ENCODE measurements around the gene HNRNPH2.

The HNRNPH2 gene

GRCh38 chrX:101442085-101442484 is 34.1 kb downstream of the HNRNPH2 start:
- Histone ChIP-seq H3K4me3 (ENCODE audit: low read length) (no peak overlapping the region), H3K36me3 (ENCODE audit: control insufficient read depth, insufficient read depth, low read length) (peaks cover 2% of the 10 kb centered on the region), H3K27ac (ENCODE audit: low read depth, low read length) (no peak overlapping the region)

DNA sequence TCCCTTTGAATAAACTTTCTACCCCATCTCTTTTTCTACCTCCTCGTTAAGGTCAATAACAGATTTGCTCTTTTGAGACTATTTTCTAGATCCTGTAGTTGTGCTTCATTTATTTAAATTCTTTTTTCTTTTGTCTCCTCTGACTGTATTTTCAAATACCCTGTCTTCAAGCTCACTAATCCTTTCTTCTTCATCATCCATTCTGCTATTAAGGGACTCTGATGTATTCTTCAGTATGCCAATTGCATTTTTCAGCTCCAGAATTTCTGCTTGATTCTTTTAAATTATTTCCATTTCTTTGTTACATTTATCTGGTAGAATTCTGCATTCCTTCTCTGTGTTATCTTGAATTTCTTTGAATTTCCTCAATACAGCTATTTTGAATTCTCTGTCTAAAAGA is 41.3 kb downstream of the HNRNPH2 start:
- H3K4me3 ChIP-seq (ENCODE audit: low read length): no peak overlapping the region
- H3K4me1 ChIP-seq (ENCODE audit: control insufficient read depth, insufficient read depth, low read length): no peaks in the 10 kb centered on the region
- H3K27ac ChIP-seq (ENCODE audit: low read depth, low read length): no peak overlapping the region
- H3K9ac ChIP-seq (ENCODE audit: low read length): no peak overlapping the region
- H3K27me3 ChIP-seq (ENCODE audit: control insufficient read depth, insufficient read depth, low read length): no peaks in the 10 kb centered on the region
- H3K36me3 ChIP-seq (ENCODE audit: control insufficient read depth, insufficient read depth, low read length): no peaks in the 10 kb centered on the region

More at GRCh38 chrX:101442085-101442484, 34.1 kb downstream of the HNRNPH2 start:
- Histone ChIP-seq H3K27me3 (ENCODE audit: control insufficient read depth, insufficient read depth, low read length) (no peaks in the 10 kb centered on the region), H3K9ac (ENCODE audit: low read length) (no peak overlapping the region), H3K4me1 (ENCODE audit: control insufficient read depth, insufficient read depth, low read length) (no peaks in the 10 kb centered on the region)

DNA sequence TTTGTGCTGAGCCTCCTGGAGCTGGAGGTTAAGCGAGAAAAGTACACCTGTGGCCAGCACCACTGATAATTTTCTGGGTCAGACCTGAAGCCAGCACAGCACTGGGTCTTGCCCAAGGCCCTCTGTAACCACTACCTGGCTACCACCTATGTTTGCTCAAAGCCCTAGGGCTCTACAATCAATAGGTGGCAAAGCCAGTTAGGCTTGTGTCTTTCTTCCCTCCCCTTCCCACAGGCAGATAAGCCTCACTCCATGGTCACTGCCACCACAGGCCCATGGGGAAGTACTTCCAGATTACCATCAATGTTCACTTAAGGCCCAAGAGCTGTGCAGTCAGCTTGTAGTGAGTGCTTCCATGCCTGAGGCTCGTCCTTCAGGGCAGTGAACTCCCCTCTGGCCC is 42.1 kb downstream of the HNRNPH2 start:
- Histone ChIP-seq H3K27ac (ENCODE audit: low read depth, low read length) (no peak overlapping the region), H3K36me3 (ENCODE audit: control insufficient read depth, insufficient read depth, low read length) (no peaks in the 10 kb centered on the region), H3K4me3 (ENCODE audit: low read length) (no peak overlapping the region), H3K27me3 (ENCODE audit: control insufficient read depth, insufficient read depth, low read length) (no peaks in the 10 kb centered on the region), H3K4me1 (ENCODE audit: control insufficient read depth, insufficient read depth, low read length) (no peaks in the 10 kb centered on the region), H3K9ac (ENCODE audit: low read length) (no peak overlapping the region)

DNA sequence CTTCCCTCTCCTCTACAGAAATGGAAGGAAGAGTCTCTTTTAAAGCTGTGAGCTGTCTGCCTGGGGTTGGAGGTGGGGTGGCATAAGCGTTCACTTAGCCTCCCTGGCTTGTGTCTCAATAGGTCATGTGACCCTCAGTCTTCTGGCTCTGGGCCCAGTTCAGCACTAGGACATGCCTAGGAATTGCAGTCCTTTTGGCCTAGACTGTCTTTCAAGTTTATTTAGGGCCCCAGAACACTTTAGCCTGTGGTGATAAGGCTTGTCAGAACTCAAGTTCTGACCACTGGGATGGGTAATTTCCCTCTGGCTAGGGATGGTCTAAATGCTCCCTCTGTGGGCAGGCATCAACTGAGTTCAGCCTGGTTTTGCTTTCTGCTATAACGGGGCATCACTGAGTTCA is 42.9 kb downstream of the HNRNPH2 start:
- no peaks in the 10 kb centered on the region for H3K4me1 ChIP-seq (ENCODE audit: control insufficient read depth, insufficient read depth, low read length)
- no peaks in the 10 kb centered on the region for H3K36me3 ChIP-seq (ENCODE audit: control insufficient read depth, insufficient read depth, low read length)
- no peak overlapping the region for H3K27ac ChIP-seq (ENCODE audit: low read depth, low read length)
- no peak overlapping the region for H3K9ac ChIP-seq (ENCODE audit: low read length)
- H3K27me3 ChIP-seq (ENCODE audit: control insufficient read depth, insufficient read depth, low read length): no peaks in the 10 kb centered on the region
- H3K4me3 ChIP-seq (ENCODE audit: low read length): no peak overlapping the region

- H3K27me3 ChIP-seq (ENCODE audit: control insufficient read depth, insufficient read depth, low read length): no peaks in the 10 kb centered on the region
- no peak overlapping the region for H3K9ac ChIP-seq (ENCODE audit: low read length)
- no peaks in the 10 kb centered on the region for H3K36me3 ChIP-seq (ENCODE audit: control insufficient read depth, insufficient read depth, low read length)
- H3K4me3 ChIP-seq (ENCODE audit: low read length): no peak overlapping the region
- H3K4me1 ChIP-seq (ENCODE audit: control insufficient read depth, insufficient read depth, low read length): no peaks in the 10 kb centered on the region
- H3K27ac ChIP-seq (ENCODE audit: low read depth, low read length): no peak overlapping the region
Measured at GRCh38 chrX:101452056-101452455, 44.0 kb downstream of the HNRNPH2 start.

DNA sequence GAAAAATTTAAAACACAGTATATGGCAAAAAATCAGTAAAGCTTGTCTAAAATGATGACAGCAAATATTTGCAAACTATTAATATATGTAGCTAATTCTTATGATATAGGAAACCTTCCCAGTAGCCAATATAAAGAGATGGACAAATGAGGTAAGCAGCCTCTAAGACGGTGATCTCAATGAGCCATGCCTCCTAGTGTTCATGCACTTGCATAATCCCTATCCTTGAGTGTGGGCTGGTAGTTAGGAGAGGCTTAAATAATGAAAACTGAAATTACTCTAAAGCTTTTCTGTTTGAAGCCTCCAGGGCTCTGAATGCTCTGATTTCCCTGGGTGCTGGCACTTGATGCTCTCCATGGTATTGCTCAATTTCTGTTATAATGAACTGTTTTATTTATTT is 52.6 kb downstream of the HNRNPH2 start:
- Histone ChIP-seq H3K9ac (ENCODE audit: low read length) (no peak overlapping the region), H3K27ac (ENCODE audit: low read depth, low read length) (no peak overlapping the region), H3K4me1 (ENCODE audit: control insufficient read depth, insufficient read depth, low read length) (no peaks in the 10 kb centered on the region), H3K36me3 (ENCODE audit: control insufficient read depth, insufficient read depth, low read length) (no peaks in the 10 kb centered on the region), H3K27me3 (ENCODE audit: control insufficient read depth, insufficient read depth, low read length) (no peaks in the 10 kb centered on the region), H3K4me3 (ENCODE audit: low read length) (no peak overlapping the region)

GRCh38 chrX:101462892-101463291 is 54.9 kb downstream of the HNRNPH2 start:
- Histone ChIP-seq H3K9ac (ENCODE audit: low read length) (no peak overlapping the region), H3K27me3 (ENCODE audit: control insufficient read depth, insufficient read depth, low read length) (no peaks in the 10 kb centered on the region), H3K36me3 (ENCODE audit: control insufficient read depth, insufficient read depth, low read length) (no peaks in the 10 kb centered on the region), H3K4me1 (ENCODE audit: control insufficient read depth, insufficient read depth, low read length) (no peaks in the 10 kb centered on the region), H3K4me3 (ENCODE audit: low read length) (no peak overlapping the region), H3K27ac (ENCODE audit: low read depth, low read length) (no peak overlapping the region)

Measured in rectal smooth muscle tissue (tissue), 1 donor.